Esophagus muscularis mucosa (tissue), 4 donors: ENCODE measurements around the gene TEDC1. TPM values are rescaled to one million over a fixed set of nuclear protein-coding genes. Genes with fewer than 3 reads are reported as not detected.

Experiments used
- DNase-seq: peaks from one replicate; pipeline ENCODE4 v3.0.0-alpha.2; 2017; ENCODE audit errors: extremely low spot score
- H3K27ac ChIP-seq, 4 donors: fragments of 200-600 bp; sonication (generic); replicated peaks in 1 of 4; 1 replicate in 3 of 4; 2 replicates in 1 of 4; pipeline ENCODE4 v1.5.1; 2016 to 2019; ENCODE audit warnings: mild to moderate bottlenecking in 1 of 4
- H3K27me3 ChIP-seq, 4 donors: fragments of 200-600 bp; sonication (generic); one replicate each; pipeline versions ENCODE4 v1.5.1 to v1.6.0; 2016 to 2019
- H3K36me3 ChIP-seq, 4 donors: fragments of 200-600 bp; sonication (generic); one replicate each; pipeline ENCODE4 v1.5.1; 2016 to 2019
- H3K4me1 ChIP-seq, 4 donors: fragments of 200-600 bp; sonication (generic); one replicate each; pipeline ENCODE4 v1.5.1; 2016 to 2019
- H3K4me3 ChIP-seq, 4 donors: fragments of 200-600 bp; sonication (generic); 1 replicate in 2 of 4; 2 replicates in 2 of 4; pipeline ENCODE4 v1.5.1; 2016 to 2019; ENCODE audit warnings: mild to moderate bottlenecking in 4 of 4, moderate library complexity in 1 of 4
- H3K9me3 ChIP-seq, 4 donors: fragments of 200-600 bp; sonication (generic); 1 replicate in 3 of 4; 2 replicates in 1 of 4; pipeline ENCODE4 v1.5.1; 2016 to 2019
- CTCF ChIP-seq, 3 experiments: fragments of 200-600 bp in 2 of 3; fragments of 450-650 bp in 1 of 3; sonication (generic) in 2 of 3; IDR thresholded peaks; one replicate each; pipeline ENCODE4 v1.5.1; 2017 to 2019; ENCODE audit warnings: antibody characterized with exemption in 3 of 3, mild to moderate bottlenecking in 2 of 3, moderate library complexity in 1 of 3
- EP300 ChIP-seq: sonication (generic); formaldehyde crosslinking; IDR thresholded peaks from one replicate; pipeline ENCODE4 v1.6.1; 2017; ENCODE audit warnings: antibody characterized with exemption
- POLR2A ChIP-seq: fragments of 450-650 bp; IDR thresholded peaks from one replicate; pipeline ENCODE4 v1.6.1; 2017; ENCODE audit warnings: antibody characterized with exemption, moderate library complexity, mild to moderate bottlenecking, low read depth
- POLR2AphosphoS5 ChIP-seq, 2 donors: sonication (generic); formaldehyde crosslinking; IDR thresholded peaks; one replicate each; pipeline ENCODE4 v1.6.1; 2017; ENCODE audit warnings: antibody characterized with exemption in 2 of 2
- WGBS: methylation state at CpG from one replicate; pipeline ENCODE4 v1.1.5; 2018; 5-methylcytosine and 5-hydroxymethylcytosine counted together
- intact Hi-C: fragments of 100-400 bp; cut with DNase I; formaldehyde crosslinking; loops from one replicate; pipeline ENCODE4 v1.15.1; 2023
- total RNA-seq, 4 donors: library from RNA; depleted of rRNA; stranded (reverse); fragments of >200 nt; gene quantifications; one replicate each; pipeline versions ENCODE4 v1.1.0 to v1.2.1, GENCODE V29; 2016

TEDC1 gene
- total RNA-seq, 4 donors from 2014 or later = 3.8 to 6.6 (median 4.7) TPM

- DNase-seq = no peak
- intact Hi-C loops = no loop called here
- Histone ChIP-seq H3K36me3 (peaks cover 0 to 18% (median 8%) of the 10 kb centered on the region in 4 donors), H3K27me3 (no peaks in the 10 kb centered on the region), H3K27ac (no peak overlapping the region), H3K4me3 (no peak overlapping the region), H3K4me1 (peaks cover 5 to 12% (median 8%) of the 10 kb centered on the region in 4 donors), H3K9me3 (no peaks in the 10 kb centered on the region)
- TF ChIP-seq CTCF (IDR thresholded peaks at IDR 0.05) (no peak), POLR2AphosphoS5 (IDR thresholded peaks at IDR 0.05) (no peak), POLR2A (no peak), EP300 (no peak)
- WGBS = 86% methylated on average over 8 of the region's 32 CpGs
These were observed 6.0 kb downstream of the TEDC1 start for GRCh38 chr14:105496831-105497591.

- H3K9me3 ChIP-seq = no peaks in the 10 kb centered on the region
- H3K27ac ChIP-seq = no peak overlapping the region
- TF ChIP-seq EP300 = no peak
- no peak for TF ChIP-seq POLR2A
- no peak for TF ChIP-seq POLR2AphosphoS5 (IDR thresholded peaks at IDR 0.05)
- no peak for TF ChIP-seq CTCF (IDR thresholded peaks at IDR 0.05)
- H3K36me3 ChIP-seq = peaks cover 0 to 14% (median 4%) of the 10 kb centered on the region in 4 donors
- WGBS = 95% methylated on average over 26 of the region's 31 CpGs
- intact Hi-C loops = no loop called here
- no peak overlapping the region for H3K4me3 ChIP-seq
- peaks cover 0 to 2% (median 0%) of the 10 kb centered on the region in 4 donors for H3K27me3 ChIP-seq
- H3K4me1 ChIP-seq = peaks cover 0 to 6% (median 4%) of the 10 kb centered on the region in 4 donors
- DNase-seq = no peak
These were observed 6.8 kb downstream of the TEDC1 start for GRCh38 chr14:105497671-105498429.

- TF ChIP-seq POLR2A (no peak), POLR2AphosphoS5 (IDR thresholded peaks at IDR 0.05) (no peak), EP300 (no peak)
These were observed 7.6 kb downstream of the TEDC1 start for GRCh38 chr14:105498430-105499255.

GRCh38 chr14:105499256-105500035 is 8.4 kb downstream of the TEDC1 start:
- no peak for DNase-seq
- WGBS = 89% methylated on average over 7 of the region's 27 CpGs

More at GRCh38 chr14:105498430-105499255, 7.6 kb downstream of the TEDC1 start:
- 91% methylated on average over 15 of the region's 36 CpGs for WGBS
- Histone ChIP-seq H3K27ac (peak overlapping the region in 1 of 4 donors; percentile 10), H3K9me3 (no peaks in the 10 kb centered on the region), H3K36me3 (peaks cover 0 to 14% (median 0%) of the 10 kb centered on the region in 4 donors), H3K4me1 (peaks cover 0 to 6% (median 2%) of the 10 kb centered on the region in 4 donors), H3K4me3 (no peak overlapping the region), H3K27me3 (peaks cover 0 to 6% (median 0%) of the 10 kb centered on the region in 4 donors)
- intact Hi-C loops = no loop called here
- DNase-seq = no peak

More at GRCh38 chr14:105499256-105500035, 8.4 kb downstream of the TEDC1 start:
- TF ChIP-seq POLR2A = no peak
- no peak for TF ChIP-seq EP300
- no peak for TF ChIP-seq CTCF (IDR thresholded peaks at IDR 0.05)
- TF ChIP-seq POLR2AphosphoS5 (IDR thresholded peaks at IDR 0.05) = no peak
- intact Hi-C loops = no loop called here
- H3K36me3 ChIP-seq = peaks cover 0 to 12% (median 0%) of the 10 kb centered on the region in 4 donors
- no peaks in the 10 kb centered on the region for H3K9me3 ChIP-seq
- H3K27me3 ChIP-seq = peaks cover 0 to 6% (median 0%) of the 10 kb centered on the region in 4 donors
- H3K4me3 ChIP-seq = no peak overlapping the region
- peaks cover 0 to 6% (median 2%) of the 10 kb centered on the region in 4 donors for H3K4me1 ChIP-seq
- H3K27ac ChIP-seq = peak overlapping the region in 2 of 4 donors; percentile 10 to 15
